SK-N-MC (cell line): ENCODE data around the gene SMYD3.

Experiments
- EZH2 ChIP-seq: fragments of 200-600 bp; sonication (generic); IDR thresholded peaks from one replicate; pipeline ENCODE4 v1.6.1; 2017; ENCODE audit warnings: antibody characterized with exemption
- POLR2AphosphoS5 ChIP-seq: IDR thresholded peaks from 2 replicates; pipeline ENCODE4 v1.6.1; 2012; ENCODE audit warnings: mild to moderate bottlenecking, low read depth, low read length, borderline replicate concordance

DNA sequence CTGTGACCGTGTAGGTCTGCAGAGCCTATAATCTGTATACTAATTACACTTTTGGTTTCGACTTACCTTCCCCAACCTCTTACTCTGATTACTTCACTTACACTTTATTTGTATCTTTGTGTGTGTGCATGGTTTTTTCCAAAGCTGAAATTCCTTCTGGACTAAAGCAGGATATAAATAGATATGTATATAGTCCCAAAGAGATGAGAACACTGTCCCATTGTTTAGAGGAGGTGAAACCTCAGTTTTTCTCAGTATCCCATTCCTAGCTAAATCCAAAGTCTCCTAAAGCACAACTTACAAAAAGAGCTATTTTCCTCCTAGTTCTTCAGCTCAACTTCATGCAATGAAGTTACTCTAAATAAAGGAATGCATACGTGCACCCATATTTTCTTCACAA is 442.2 kb downstream of the SMYD3 start:
- TF ChIP-seq POLR2AphosphoS5 (no peak), EZH2 (no peak)
